K562 (cell line): ENCODE measurements around the gene CDCA4. TPM values are rescaled to one million over a fixed set of nuclear protein-coding genes. Genes with fewer than 3 reads are reported as not detected.

Experiments used
- ATAC-seq: fragments of 200-7000 bp; cut with Tn5 transposase; 3 replicates; pipeline ENCODE4 v1.9.1; 2020; ENCODE audit warnings: moderate library complexity
- BruUV-seq: library from RNA; stranded (reverse); fragments of 400-500 nt; replicated peaks from 2 replicates; lab custom pipeline; 2021; lab: Mats Ljungman, UMichigan
- CTCF ChIA-PET: fragments of 300-600 bp; formaldehyde crosslinking; extraction: SDS; loops from one replicate; lab custom pipeline; 2021; ENCODE audit warnings: low intra/inter-chr PET ratio; lab: Yijun Ruan, JAX
- POLR2A ChIA-PET: fragments of 300-600, 350-650 bp; sonication (Branson Sonifier 250); formaldehyde crosslinking; extraction: SDS; loops from one replicate; lab custom pipeline; 2021; ENCODE audit warnings: antibody characterized with exemption, inconsistent platforms; lab: Yijun Ruan, JAX
- DNase-seq, 4 experiments: peaks; one replicate each; pipeline versions ENCODE4 v3.0.0 to v3.0.0-alpha.2; 2011 to 2018; ENCODE audit warnings: low spot score in 3 of 4, mixed read lengths in 3 of 4; ENCODE audit errors: extremely low read depth in 1 of 4
- FAIRE-seq: peaks from 2 replicates; lab custom pipeline; 2011; peaks lifted over from hg19 to GRCh38; lab: Jason Lieb, UNC
- H2AFZ ChIP-seq: 2 replicates; pipeline ENCODE4 v1.6.0; 2011; ENCODE audit warnings: low read depth, low read length, control low read depth, inconsistent platforms
- H3K27ac ChIP-seq: fragments of 200-600 bp; 3 replicates; pipeline ENCODE4 v1.8.0; 2011; ENCODE audit warnings: low read depth, mild to moderate bottlenecking, control low read depth, inconsistent platforms, low read length, moderate library complexity, mixed read lengths; ENCODE audit errors: extremely low read depth
- H3K27me3 ChIP-seq, 2 experiments: fragments of 300-600 bp in 1 of 2; 2 replicates in 1 of 2; 3 replicates in 1 of 2; pipeline versions ENCODE4 v1.6.0 to v1.8.0; 2011; ENCODE audit warnings: inconsistent platforms in 2 of 2, low read length in 2 of 2, mild to moderate bottlenecking in 1 of 2, mixed read lengths in 1 of 2, moderate library complexity in 1 of 2; ENCODE audit not compliant: control insufficient read depth in 2 of 2, insufficient read depth in 2 of 2
- H3K36me3 ChIP-seq: fragments of 300-600 bp; 3 replicates; pipeline ENCODE4 v1.8.0; 2011; ENCODE audit warnings: mild to moderate bottlenecking, low read length, inconsistent platforms; ENCODE audit not compliant: control insufficient read depth, insufficient read depth
- H3K4me1 ChIP-seq, 2 experiments: fragments of 200-600 bp in 1 of 2; replicated peaks in 1 of 2; 2 replicates in 1 of 2; 3 replicates in 1 of 2; pipeline versions ENCODE4 v1.5.1 to v1.8.0; 2011; ENCODE audit warnings: inconsistent platforms in 2 of 2, low read length in 2 of 2, mild to moderate bottlenecking in 1 of 2, mixed read lengths in 1 of 2, moderate library complexity in 1 of 2; ENCODE audit not compliant: control insufficient read depth in 2 of 2, insufficient read depth in 2 of 2
- H3K4me2 ChIP-seq: 2 replicates; pipeline ENCODE4 v1.6.1; 2011; ENCODE audit warnings: low read length, control low read depth, inconsistent platforms, mixed read lengths; ENCODE audit not compliant: insufficient read depth
- H3K4me3 ChIP-seq: fragments of 200-600 bp; sonication (generic), shearing (Covaris generic); 2 replicates; pipeline ENCODE4 v1.5.1; 2016; ENCODE audit warnings: control low read depth, inconsistent platforms
- H3K79me2 ChIP-seq: fragments of 200-600 bp; 3 replicates; pipeline ENCODE4 v1.8.0; 2011; ENCODE audit warnings: low read length, inconsistent platforms; ENCODE audit not compliant: control insufficient read depth, insufficient read depth
- H3K9ac ChIP-seq, 2 experiments: 2 replicates each; pipeline versions ENCODE4 v1.6.0 to v1.6.1; 2011; ENCODE audit warnings: low read depth in 2 of 2, low read length in 2 of 2, control low read depth in 1 of 2, inconsistent platforms in 1 of 2, mild to moderate bottlenecking in 1 of 2, mixed read lengths in 1 of 2; ENCODE audit not compliant: insufficient read depth in 1 of 2
- H3K9me1 ChIP-seq: one replicate; pipeline ENCODE4 v1.6.0; 2011; ENCODE audit warnings: inconsistent platforms, mild to moderate bottlenecking, low read length, moderate library complexity; ENCODE audit not compliant: control insufficient read depth, insufficient read depth
- H3K9me3 ChIP-seq: replicated peaks from 2 replicates; pipeline ENCODE4 v1.5.1; 2011; ENCODE audit warnings: low read depth, low read length, inconsistent platforms; ENCODE audit not compliant: control insufficient read depth, insufficient read depth
- H4K20me1 ChIP-seq: replicated peaks from 2 replicates; pipeline ENCODE4 v1.6.1; 2011; ENCODE audit warnings: low read length, inconsistent platforms, mixed read lengths; ENCODE audit not compliant: control insufficient read depth, insufficient read depth
- BDP1 ChIP-seq: IDR thresholded peaks from 3 replicates; pipeline ENCODE4 v1.6.1; 2011; ENCODE audit not compliant: insufficient read length, insufficient read depth
- ESRRA ChIP-seq: fragments of 450-650 bp; IDR thresholded peaks from 2 replicates; pipeline ENCODE4 v1.6.1; 2014; ENCODE audit warnings: low read depth, mild to moderate bottlenecking, moderate library complexity, borderline replicate concordance
- HCFC1 ChIP-seq: IDR thresholded peaks from 2 replicates; pipeline ENCODE4 v1.6.1; 2012; ENCODE audit warnings: low read depth, low read length, improper control_type of control experiment
- IRF2 ChIP-seq: sonication (generic); formaldehyde crosslinking; IDR thresholded peaks from 2 replicates; pipeline ENCODE4 v1.8.1; 2022; ENCODE audit warnings: mild to moderate bottlenecking, missing genetic modification reagents
- KHSRP ChIP-seq: fragments of 450-650 bp; IDR thresholded peaks from 2 replicates; pipeline ENCODE4 v1.6.1; 2017
- MBD2 ChIP-seq: sonication (generic); IDR thresholded peaks from 2 replicates; pipeline ENCODE4 v1.6.1; 2016; ENCODE audit warnings: low read depth, borderline replicate concordance
- YBX1 ChIP-seq: fragments of 450-650 bp; IDR thresholded peaks from 2 replicates; pipeline ENCODE4 v1.7.1; 2016; ENCODE audit warnings: mild to moderate bottlenecking
- YY1 ChIP-seq, 3 experiments: IDR thresholded peaks; 2 replicates each; pipeline ENCODE4 v1.6.1; 2011; ENCODE audit warnings: low read length in 2 of 3, mild to moderate bottlenecking in 2 of 3, moderate library complexity in 2 of 3, borderline replicate concordance in 1 of 3, control low read depth in 1 of 3, low read depth in 1 of 3; ENCODE audit not compliant: insufficient read depth in 3 of 3, insufficient replicate concordance in 2 of 3, control insufficient read depth in 1 of 3, insufficient read length in 1 of 3; ENCODE audit errors: extremely low read depth in 1 of 3
- ZNF133 ChIP-seq: fragments of 250-450 bp; sonication (Bioruptor Pico); IDR thresholded peaks from 2 replicates; pipeline ENCODE4 v1.4.0; 2020; ENCODE audit warnings: mild to moderate bottlenecking
- ZNF274 ChIP-seq: IDR thresholded peaks from 2 replicates; pipeline ENCODE4 v1.6.1; 2011; ENCODE audit warnings: low read depth, mild to moderate bottlenecking, low read length, moderate library complexity, borderline replicate concordance
- ZNF696 ChIP-seq: fragments of 250-450 bp; sonication (Bioruptor Pico); conservative IDR thresholded peaks from 2 replicates; pipeline ENCODE4 v1.4.0; 2020; ENCODE audit warnings: mild to moderate bottlenecking, moderate library complexity
- WGBS: fragments of 100-300 bp; shearing (Covaris generic); methylation state at CpG from one replicate; pipeline ENCODE4 v1.1.6; 2016; ENCODE audit warnings: low coverage, mixed read lengths; ENCODE audit not compliant: insufficient coverage; ENCODE audit errors: missing lambda C conversion rate; 5-methylcytosine and 5-hydroxymethylcytosine counted together
- in situ Hi-C: fragments of 300-500 bp; cut with MboI; formaldehyde crosslinking; loops from 4 replicates; pipeline ENCODE4 v1.15.0; 2018; ENCODE audit warnings: inconsistent platforms, mixed read lengths
- intact Hi-C: fragments of 100-400 bp; cut with micrococcal nuclease; formaldehyde crosslinking; loops from 2 replicates; pipeline ENCODE4 v1.14.2; 2022
- polyA plus RNA-seq, 8 experiments: library from polyadenylated mRNA; depleted of rRNA in 4 of 8; stranded (reverse) in 5 of 8; unstranded in 3 of 8; fragments of >200 nt; fragmentation: Nextera tagmentation in 2 of 8; fragmentation: Illumina TruSeq in 1 of 8; extraction: Ambion mirVana in 2 of 8; extraction: Trizol in 1 of 8; gene quantifications; 2 replicates each; pipeline versions ENCODE4 v1.2.1 to v1.2.3, GENCODE V29; 2011 to 2014; ENCODE audit warnings: inconsistent platforms in 1 of 8, missing spikeins in 1 of 8
- total RNA-seq, 7 experiments: library from RNA; depleted of rRNA in 6 of 7; stranded (reverse); fragments of >200 nt in 6 of 7; fragmentation: Illumina TruSeq in 2 of 7; extraction: Trizol in 2 of 7; gene quantifications; 2 replicates each; pipeline versions ENCODE4 v1.2.1 to v1.2.3, GENCODE V29; 2011 to 2021; ENCODE audit warnings: low replicate concordance in 1 of 7
- TF ChIP-seq, protein P1 (sequence below), 2 experiments: fragments of 450-650 bp; formaldehyde crosslinking in 1 of 2; IDR thresholded peaks; 2 replicates each; pipeline versions ENCODE4 v1.4.0 to v1.6.1; 2014 to 2020; ENCODE audit warnings: mild to moderate bottlenecking in 2 of 2, borderline replicate concordance in 1 of 2, low read depth in 1 of 2

The CDCA4 gene
- total and polyA plus RNA-seq, 9 of the 15 experiments (the other 6 are each of a cell fraction or from before 2014, with no cell fraction given) = 6.6 to 44.2 (median 23.0) TPM

DNA sequence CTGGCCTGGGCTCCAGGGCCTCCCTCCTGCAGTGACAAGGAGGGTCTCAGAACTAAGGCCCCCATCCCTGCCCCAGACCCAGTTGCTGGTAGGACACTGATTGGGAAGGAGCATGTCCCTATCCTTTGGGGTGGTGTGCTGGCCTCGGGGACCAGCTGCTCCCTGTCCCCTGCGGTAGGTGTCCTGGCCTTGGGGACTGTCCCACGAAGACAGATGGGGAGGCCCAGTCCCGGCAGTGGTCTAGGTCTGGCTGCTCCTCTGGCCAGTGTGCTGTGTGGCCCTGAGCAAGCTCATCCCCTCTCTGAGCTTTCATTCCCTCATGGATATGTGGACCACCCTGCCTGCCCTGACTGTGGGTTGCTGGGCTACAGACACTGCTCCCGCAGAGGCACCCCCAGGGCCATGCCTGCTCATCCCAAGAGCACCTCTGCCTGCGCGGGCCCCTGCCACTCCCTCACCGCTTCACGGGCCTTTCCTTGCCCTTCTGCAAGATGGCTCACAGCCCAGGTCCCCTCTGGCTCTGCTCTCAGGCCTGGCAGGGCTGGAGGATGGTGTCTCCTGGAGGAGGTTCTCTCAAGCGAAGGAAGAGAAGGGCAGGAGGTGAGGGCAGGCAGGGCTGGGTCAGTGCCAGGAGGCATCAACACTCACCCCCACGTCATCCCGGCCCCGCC is 55.2 kb downstream of the CDCA4 start:
- Histone ChIP-seq H2AFZ (no peak overlapping the region), H3K9ac (no peak overlapping the region), H3K9me3 (no peaks in the 10 kb centered on the region), H3K27ac (no peak overlapping the region), H3K4me2 (no peak overlapping the region), H4K20me1 (peaks cover 6% of the 10 kb centered on the region; the same call in 1 of the 2 replicates), H3K27me3 (peaks cover 5 to 45% of the 10 kb centered on the region in 2 experiments; a peak in 3 of 5 replicates), H3K36me3 (no peaks in the 10 kb centered on the region), H3K4me3 (no peak overlapping the region), H3K79me2 (no peaks in the 10 kb centered on the region), H3K4me1 (peaks cover 0 to 34% of the 10 kb centered on the region in 2 experiments; a peak in 3 of 5 replicates), H3K9me1 (no peaks in the 10 kb centered on the region)
- ATAC-seq = no peak
- ChIA-PET CTCF (no interaction called here), POLR2A (no interaction called here)
- WGBS = 8% methylated on average over 4 of the region's 13 CpGs
- TF ChIP-seq YBX1 (no peak), BDP1 (no peak), ZNF696 (CRISPR knock-in tag) (no peak), KHSRP (no peak), ZNF133 (CRISPR knock-in tag) (no peak), YY1 (IDR thresholded peaks at IDR 0.05; ENCODE audit: borderline replicate concordance in 1 of 3, control insufficient read depth in 1 of 3, extremely low read depth in 1 of 3, insufficient read depth in 3 of 3, insufficient read length in 1 of 3, insufficient replicate concordance in 2 of 3, low read depth in 1 of 3, low read length in 2 of 3) (no peak), ZNF274 (no peak), ESRRA (no peak), MBD2 (no peak), HCFC1 (no peak), IRF2 (CRISPR knock-in tag) (no peak)
- TF ChIP-seq, protein P1, sequence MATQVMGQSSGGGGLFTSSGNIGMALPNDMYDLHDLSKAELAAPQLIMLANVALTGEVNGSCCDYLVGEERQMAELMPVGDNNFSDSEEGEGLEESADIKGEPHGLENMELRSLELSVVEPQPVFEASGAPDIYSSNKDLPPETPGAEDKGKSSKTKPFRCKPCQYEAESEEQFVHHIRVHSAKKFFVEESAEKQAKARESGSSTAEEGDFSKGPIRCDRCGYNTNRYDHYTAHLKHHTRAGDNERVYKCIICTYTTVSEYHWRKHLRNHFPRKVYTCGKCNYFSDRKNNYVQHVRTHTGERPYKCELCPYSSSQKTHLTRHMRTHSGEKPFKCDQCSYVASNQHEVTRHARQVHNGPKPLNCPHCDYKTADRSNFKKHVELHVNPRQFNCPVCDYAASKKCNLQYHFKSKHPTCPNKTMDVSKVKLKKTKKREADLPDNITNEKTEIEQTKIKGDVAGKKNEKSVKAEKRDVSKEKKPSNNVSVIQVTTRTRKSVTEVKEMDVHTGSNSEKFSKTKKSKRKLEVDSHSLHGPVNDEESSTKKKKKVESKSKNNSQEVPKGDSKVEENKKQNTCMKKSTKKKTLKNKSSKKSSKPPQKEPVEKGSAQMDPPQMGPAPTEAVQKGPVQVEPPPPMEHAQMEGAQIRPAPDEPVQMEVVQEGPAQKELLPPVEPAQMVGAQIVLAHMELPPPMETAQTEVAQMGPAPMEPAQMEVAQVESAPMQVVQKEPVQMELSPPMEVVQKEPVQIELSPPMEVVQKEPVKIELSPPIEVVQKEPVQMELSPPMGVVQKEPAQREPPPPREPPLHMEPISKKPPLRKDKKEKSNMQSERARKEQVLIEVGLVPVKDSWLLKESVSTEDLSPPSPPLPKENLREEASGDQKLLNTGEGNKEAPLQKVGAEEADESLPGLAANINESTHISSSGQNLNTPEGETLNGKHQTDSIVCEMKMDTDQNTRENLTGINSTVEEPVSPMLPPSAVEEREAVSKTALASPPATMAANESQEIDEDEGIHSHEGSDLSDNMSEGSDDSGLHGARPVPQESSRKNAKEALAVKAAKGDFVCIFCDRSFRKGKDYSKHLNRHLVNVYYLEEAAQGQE (IDR thresholded peaks at IDR 0.05; ENCODE audit: borderline replicate concordance) = no peak
- TF ChIP-seq, protein P1 (CRISPR knock-in tag; IDR thresholded peaks at IDR 0.05; ENCODE audit: low read depth) = no peak
- intact Hi-C loops = no loop called here
- BruUV-seq = no TSS peak
- DNase-seq = no peak
- in situ Hi-C loops = no loop called here
- no peak for FAIRE-seq
